ENCODE data around the gene LSM12. TPM values are rescaled to one million over a fixed set of nuclear protein-coding genes. Genes with fewer than 3 reads are reported as not detected.

Gene LSM12
- total RNA-seq, 1 experiment from 2014 or later: 128 TPM

DNA sequence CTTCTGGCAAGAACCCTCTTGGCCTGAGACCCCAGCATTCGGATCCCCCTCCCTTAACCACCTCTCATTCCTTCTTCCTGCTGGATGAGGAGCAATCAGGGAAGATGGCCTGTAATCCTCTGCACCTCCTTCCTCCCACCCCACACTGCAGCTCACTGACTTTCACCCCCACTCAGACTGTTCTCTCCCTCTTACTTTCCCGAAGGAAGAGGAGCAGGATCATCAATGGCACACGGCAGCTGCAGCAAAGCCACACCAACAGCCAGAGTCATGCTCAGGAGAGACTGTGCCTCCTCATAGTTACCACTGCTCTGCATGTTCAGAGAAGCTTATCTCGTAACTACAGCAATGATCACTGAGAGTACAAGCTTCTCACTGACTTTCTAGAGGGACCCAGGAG lies 41.6 kb downstream of the LSM12 start:
- Histone ChIP-seq H4K5ac (ENCODE audit: insufficient read length, low read depth, low read length) (no peak overlapping the region), H2AK5ac (ENCODE audit: insufficient read length, low read length) (no peak overlapping the region), H3K56ac (ENCODE audit: insufficient read length, low read depth, low read length) (no peak overlapping the region), H3K27ac (ENCODE audit: insufficient read length, low read depth, low read length) (no peak overlapping the region), H3T11ph (ENCODE audit: low read length) (no peak overlapping the region), H3K79me1 (ENCODE audit: insufficient read depth, low read depth, low read length, poor library complexity, severe bottlenecking) (no peaks in the 10 kb centered on the region), H3K27me3 (ENCODE audit: insufficient read depth, low read length) (no peaks in the 10 kb centered on the region), H3K9ac (ENCODE audit: extremely low read depth, insufficient read length, low read length) (no peak overlapping the region), H2BK5ac (ENCODE audit: insufficient read length, low read length) (no peak overlapping the region), H2BK12ac (ENCODE audit: insufficient read length, low read depth, low read length) (no peak overlapping the region), H3K9me3 (ENCODE audit: control insufficient read depth, low read depth, low read length) (no peaks in the 10 kb centered on the region), H3K4me1 (ENCODE audit: insufficient read depth, low read length) (no peaks in the 10 kb centered on the region), H3K4ac (ENCODE audit: low read depth, low read length) (no peak overlapping the region), H3K23ac (ENCODE audit: insufficient read length, low read depth, low read length) (no peak overlapping the region), H3K18ac (ENCODE audit: insufficient read length, low read depth, low read length) (no peak overlapping the region), H4K20me1 (ENCODE audit: control insufficient read depth, insufficient read depth, insufficient read length) (no peaks in the 10 kb centered on the region), H2AFZ (ENCODE audit: low read length) (no peak overlapping the region), H3K23me2 (ENCODE audit: insufficient read length, low read depth, low read length, poor library complexity, severe bottlenecking) (no peaks in the 10 kb centered on the region), H4K8ac (replicated peaks; ENCODE audit: insufficient read length, low read depth, low read length) (no peak overlapping the region), H3K4me2 (ENCODE audit: insufficient read depth, insufficient read length, low read length) (no peak overlapping the region), H4K91ac (ENCODE audit: insufficient read length, low read depth, low read length) (no peak overlapping the region), H3K14ac (ENCODE audit: insufficient read depth, low read length) (no peak overlapping the region), H2BK15ac (ENCODE audit: low read depth, low read length) (no peak overlapping the region), H3K79me2 (ENCODE audit: insufficient read depth, low read length) (no peaks in the 10 kb centered on the region), H2BK120ac (ENCODE audit: low read depth, low read length, poor library complexity, severe bottlenecking) (no peak overlapping the region), H2BK20ac (ENCODE audit: low read depth, low read length, poor library complexity, severe bottlenecking) (no peak overlapping the region)
- Mint-ChIP-seq H3K9me3 (no peaks in the 10 kb centered on the region), H3K4me3 (no peak overlapping the region), H3K27me3 (ENCODE audit: low read depth) (no peaks in the 10 kb centered on the region), H3K4me1 (no peaks in the 10 kb centered on the region), H3K36me3 (ENCODE audit: insufficient read depth in 1 of 3, low read depth in 3 of 3) (peaks cover 4 to 38% (median 18%) of the 10 kb centered on the region in 3 experiments; a peak in 6 of 7 replicates), H3K27ac (peak overlapping the region in 2 of 3 experiments; percentile 62 to 74; a peak in 4 of 7 replicates)
- no peak for DNase-seq
- no CpG with 5 or more reads among the region's 4 CpGs for WGBS (ENCODE audit: extremely low coverage, insufficient read length, low lambda C conversion rate)
- TF ChIP-seq, protein P1, sequence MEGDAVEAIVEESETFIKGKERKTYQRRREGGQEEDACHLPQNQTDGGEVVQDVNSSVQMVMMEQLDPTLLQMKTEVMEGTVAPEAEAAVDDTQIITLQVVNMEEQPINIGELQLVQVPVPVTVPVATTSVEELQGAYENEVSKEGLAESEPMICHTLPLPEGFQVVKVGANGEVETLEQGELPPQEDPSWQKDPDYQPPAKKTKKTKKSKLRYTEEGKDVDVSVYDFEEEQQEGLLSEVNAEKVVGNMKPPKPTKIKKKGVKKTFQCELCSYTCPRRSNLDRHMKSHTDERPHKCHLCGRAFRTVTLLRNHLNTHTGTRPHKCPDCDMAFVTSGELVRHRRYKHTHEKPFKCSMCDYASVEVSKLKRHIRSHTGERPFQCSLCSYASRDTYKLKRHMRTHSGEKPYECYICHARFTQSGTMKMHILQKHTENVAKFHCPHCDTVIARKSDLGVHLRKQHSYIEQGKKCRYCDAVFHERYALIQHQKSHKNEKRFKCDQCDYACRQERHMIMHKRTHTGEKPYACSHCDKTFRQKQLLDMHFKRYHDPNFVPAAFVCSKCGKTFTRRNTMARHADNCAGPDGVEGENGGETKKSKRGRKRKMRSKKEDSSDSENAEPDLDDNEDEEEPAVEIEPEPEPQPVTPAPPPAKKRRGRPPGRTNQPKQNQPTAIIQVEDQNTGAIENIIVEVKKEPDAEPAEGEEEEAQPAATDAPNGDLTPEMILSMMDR (conservative IDR thresholded peaks at IDR 0.05): no peak

Measured in H9 (cell line).